ENCODE measurements around the gene TRIM33.

Gene TRIM33

GRCh38 chr1:114347431-114348209 is 163.4 kb downstream of the TRIM33 start:
- no peak for DNase-seq

GRCh38 chr1:114346480-114347029 is 164.4 kb downstream of the TRIM33 start:
- DNase-seq: peak; percentile 90

GRCh38 chr1:114345930-114346479 is 165.0 kb downstream of the TRIM33 start:
- peak; percentile 22 for DNase-seq

- DNase-seq: no peak
Observed at GRCh38 chr1:114344656-114345055, 166.3 kb downstream of the TRIM33 start.

Measured in fibroblast of skin of right quadriceps (primary cell).